ENCODE measurements around the gene MSI1. TPM values are rescaled to one million over a fixed set of nuclear protein-coding genes. Genes with fewer than 3 reads are reported as not detected.

MSI1 gene
- total and polyA plus RNA-seq, 2 of the 13 experiments (the other 11 are each of a cell fraction or from before 2014, with no cell fraction given) = 0.09 to 0.46 TPM

GRCh38 chr12:120301962-120302815 lies 66.8 kb downstream of the MSI1 start, which contains the start of gene SIRT4 (continued):
- TF ChIP-seq, protein P1, sequence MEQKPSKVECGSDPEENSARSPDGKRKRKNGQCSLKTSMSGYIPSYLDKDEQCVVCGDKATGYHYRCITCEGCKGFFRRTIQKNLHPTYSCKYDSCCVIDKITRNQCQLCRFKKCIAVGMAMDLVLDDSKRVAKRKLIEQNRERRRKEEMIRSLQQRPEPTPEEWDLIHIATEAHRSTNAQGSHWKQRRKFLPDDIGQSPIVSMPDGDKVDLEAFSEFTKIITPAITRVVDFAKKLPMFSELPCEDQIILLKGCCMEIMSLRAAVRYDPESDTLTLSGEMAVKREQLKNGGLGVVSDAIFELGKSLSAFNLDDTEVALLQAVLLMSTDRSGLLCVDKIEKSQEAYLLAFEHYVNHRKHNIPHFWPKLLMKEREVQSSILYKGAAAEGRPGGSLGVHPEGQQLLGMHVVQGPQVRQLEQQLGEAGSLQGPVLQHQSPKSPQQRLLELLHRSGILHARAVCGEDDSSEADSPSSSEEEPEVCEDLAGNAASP (CRISPR knock-in tag; IDR thresholded peaks at IDR 0.05; ENCODE audit: borderline replicate concordance) = no peak
- TF ChIP-seq REXO4 (CRISPR knock-in tag; IDR thresholded peaks at IDR 0.05; ENCODE audit: borderline replicate concordance) = no peak
- peak; percentile 33; the same call in 1 of the 2 replicates for TF ChIP-seq GTF3A (CRISPR knock-in tag; conservative IDR thresholded peaks at IDR 0.05)
- TF ChIP-seq, protein P2, sequence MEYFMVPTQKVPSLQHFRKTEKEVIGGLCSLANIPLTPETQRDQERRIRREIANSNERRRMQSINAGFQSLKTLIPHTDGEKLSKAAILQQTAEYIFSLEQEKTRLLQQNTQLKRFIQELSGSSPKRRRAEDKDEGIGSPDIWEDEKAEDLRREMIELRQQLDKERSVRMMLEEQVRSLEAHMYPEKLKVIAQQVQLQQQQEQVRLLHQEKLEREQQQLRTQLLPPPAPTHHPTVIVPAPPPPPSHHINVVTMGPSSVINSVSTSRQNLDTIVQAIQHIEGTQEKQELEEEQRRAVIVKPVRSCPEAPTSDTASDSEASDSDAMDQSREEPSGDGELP (IDR thresholded peaks at IDR 0.05; ENCODE audit: borderline replicate concordance, low read depth) = peak; percentile 100
- TF ChIP-seq WIZ (CRISPR knock-in tag; IDR thresholded peaks at IDR 0.05) = no peak
- TF ChIP-seq ZBTB2 (CRISPR knock-in tag; IDR thresholded peaks at IDR 0.05; ENCODE audit: low read depth) = no peak
- peak; percentile 60 for TF ChIP-seq ATF7 (IDR thresholded peaks at IDR 0.05)
- TF ChIP-seq ATF7 (CRISPR knock-in tag; IDR thresholded peaks at IDR 0.05) = no peak
- TF ChIP-seq ZSCAN9 (CRISPR knock-in tag; IDR thresholded peaks at IDR 0.05; ENCODE audit: borderline replicate concordance) = 0 out of 2 replicates have a peak, but pooled peaks have one; percentile 68
- no peak for TF ChIP-seq GLI4 (CRISPR knock-in tag; IDR thresholded peaks at IDR 0.05; ENCODE audit: borderline replicate concordance)
- peak; percentile 66; the same call in 1 of the 2 replicates for TF ChIP-seq ZNF350 (CRISPR knock-in tag; IDR thresholded peaks at IDR 0.05; ENCODE audit: borderline replicate concordance, low read depth)
- 0 out of 2 replicates have a peak, but pooled peaks have one; percentile 41 for TF ChIP-seq HIVEP1 (CRISPR knock-in tag; IDR thresholded peaks at IDR 0.05)
- 0 out of 2 replicates have a peak, but pooled peaks have one; percentile 48 for TF ChIP-seq DMAP1 (CRISPR knock-in tag; IDR thresholded peaks at IDR 0.05)
- peak; percentile 47; the same call in 1 of the 2 replicates for TF ChIP-seq SALL1 (CRISPR knock-in tag; IDR thresholded peaks at IDR 0.05)
- peak; percentile 92 for TF ChIP-seq BHLHE40 (IDR thresholded peaks at IDR 0.05; ENCODE audit: low read length)
- peak; percentile 30; the same call in 1 of the 2 replicates for TF ChIP-seq ZFP36L1 (CRISPR knock-in tag; IDR thresholded peaks at IDR 0.05)
- no peak for TF ChIP-seq CEBPZ (IDR thresholded peaks at IDR 0.05; ENCODE audit: low read length)
- TF ChIP-seq, protein P3, sequence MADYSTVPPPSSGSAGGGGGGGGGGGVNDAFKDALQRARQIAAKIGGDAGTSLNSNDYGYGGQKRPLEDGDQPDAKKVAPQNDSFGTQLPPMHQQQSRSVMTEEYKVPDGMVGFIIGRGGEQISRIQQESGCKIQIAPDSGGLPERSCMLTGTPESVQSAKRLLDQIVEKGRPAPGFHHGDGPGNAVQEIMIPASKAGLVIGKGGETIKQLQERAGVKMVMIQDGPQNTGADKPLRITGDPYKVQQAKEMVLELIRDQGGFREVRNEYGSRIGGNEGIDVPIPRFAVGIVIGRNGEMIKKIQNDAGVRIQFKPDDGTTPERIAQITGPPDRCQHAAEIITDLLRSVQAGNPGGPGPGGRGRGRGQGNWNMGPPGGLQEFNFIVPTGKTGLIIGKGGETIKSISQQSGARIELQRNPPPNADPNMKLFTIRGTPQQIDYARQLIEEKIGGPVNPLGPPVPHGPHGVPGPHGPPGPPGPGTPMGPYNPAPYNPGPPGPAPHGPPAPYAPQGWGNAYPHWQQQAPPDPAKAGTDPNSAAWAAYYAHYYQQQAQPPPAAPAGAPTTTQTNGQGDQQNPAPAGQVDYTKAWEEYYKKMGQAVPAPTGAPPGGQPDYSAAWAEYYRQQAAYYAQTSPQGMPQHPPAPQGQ (CRISPR knock-in tag; IDR thresholded peaks at IDR 0.05; ENCODE audit: borderline replicate concordance) = no peak
- TF ChIP-seq IRX3 (CRISPR knock-in tag; IDR thresholded peaks at IDR 0.05; ENCODE audit: borderline replicate concordance, low read depth) = no peak
- TF ChIP-seq ZNF775 (CRISPR knock-in tag; IDR thresholded peaks at IDR 0.05; ENCODE audit: borderline replicate concordance) = peak; percentile 39; the same call in 1 of the 2 replicates
